ENCODE data around the gene OSBPL2.
A peak's percentile ranks its signal among the peaks of the same experiment; 100 is the strongest.

OSBPL2 gene

DNA sequence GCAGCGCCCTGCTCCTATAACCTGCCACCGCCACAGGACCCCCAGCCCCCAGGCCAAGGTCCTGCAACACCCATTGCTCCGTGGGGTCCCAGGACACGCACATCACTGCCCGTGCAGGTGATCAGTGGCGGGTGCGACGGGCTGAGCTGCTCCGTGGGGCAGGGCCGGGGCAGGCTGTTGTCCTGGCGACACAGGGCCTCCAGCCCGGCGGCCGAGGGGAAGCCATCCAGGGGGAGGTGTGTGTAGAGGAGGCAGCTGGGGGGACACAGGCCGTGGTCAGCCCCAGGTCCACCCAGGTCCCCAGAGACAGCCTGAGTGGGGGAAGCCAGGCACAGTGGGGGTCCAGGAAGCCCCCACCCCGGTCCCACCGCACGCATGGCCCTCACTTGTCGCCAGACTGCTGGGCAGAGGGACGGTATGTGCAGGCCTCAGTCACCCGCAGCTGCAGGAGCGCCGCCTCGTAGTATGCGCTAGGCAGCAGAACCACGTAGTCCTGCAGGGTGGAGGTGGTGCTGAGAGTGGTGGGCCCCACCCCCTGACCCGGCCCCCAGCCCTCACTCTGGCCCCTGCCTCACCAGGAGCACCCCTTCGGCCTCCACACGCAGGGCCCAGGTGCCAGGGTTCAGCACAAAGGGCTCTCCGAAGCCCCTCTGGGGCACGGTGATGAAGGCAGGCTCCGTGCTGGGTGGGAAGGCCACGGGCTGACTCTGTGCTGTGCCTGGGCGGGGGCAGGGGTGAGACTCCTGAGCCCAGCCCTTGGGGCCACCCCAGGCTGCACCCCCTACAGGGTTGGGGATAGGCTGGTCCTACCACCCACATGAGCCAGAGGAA lies 94.9 kb downstream of the OSBPL2 start (continued):
- TF ChIP-seq, protein P1, sequence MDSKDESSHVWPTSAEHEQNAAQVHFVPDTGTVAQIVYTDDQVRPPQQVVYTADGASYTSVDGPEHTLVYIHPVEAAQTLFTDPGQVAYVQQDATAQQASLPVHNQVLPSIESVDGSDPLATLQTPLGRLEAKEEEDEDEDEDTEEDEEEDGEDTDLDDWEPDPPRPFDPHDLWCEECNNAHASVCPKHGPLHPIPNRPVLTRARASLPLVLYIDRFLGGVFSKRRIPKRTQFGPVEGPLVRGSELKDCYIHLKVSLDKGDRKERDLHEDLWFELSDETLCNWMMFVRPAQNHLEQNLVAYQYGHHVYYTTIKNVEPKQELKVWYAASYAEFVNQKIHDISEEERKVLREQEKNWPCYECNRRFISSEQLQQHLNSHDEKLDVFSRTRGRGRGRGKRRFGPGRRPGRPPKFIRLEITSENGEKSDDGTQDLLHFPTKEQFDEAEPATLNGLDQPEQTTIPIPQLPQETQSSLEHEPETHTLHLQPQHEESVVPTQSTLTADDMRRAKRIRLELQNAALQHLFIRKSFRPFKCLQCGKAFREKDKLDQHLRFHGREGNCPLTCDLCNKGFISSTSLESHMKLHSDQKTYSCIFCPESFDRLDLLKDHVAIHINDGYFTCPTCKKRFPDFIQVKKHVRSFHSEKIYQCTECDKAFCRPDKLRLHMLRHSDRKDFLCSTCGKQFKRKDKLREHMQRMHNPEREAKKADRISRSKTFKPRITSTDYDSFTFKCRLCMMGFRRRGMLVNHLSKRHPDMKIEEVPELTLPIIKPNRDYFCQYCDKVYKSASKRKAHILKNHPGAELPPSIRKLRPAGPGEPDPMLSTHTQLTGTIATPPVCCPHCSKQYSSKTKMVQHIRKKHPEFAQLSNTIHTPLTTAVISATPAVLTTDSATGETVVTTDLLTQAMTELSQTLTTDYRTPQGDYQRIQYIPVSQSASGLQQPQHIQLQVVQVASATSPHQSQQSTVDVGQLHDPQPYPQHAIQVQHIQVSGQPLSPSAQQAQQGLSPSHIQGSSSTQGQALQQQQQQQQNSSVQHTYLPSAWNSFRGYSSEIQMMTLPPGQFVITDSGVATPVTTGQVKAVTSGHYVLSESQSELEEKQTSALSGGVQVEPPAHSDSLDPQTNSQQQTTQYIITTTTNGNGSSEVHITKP (tag by site-specific recombination; IDR thresholded peaks at IDR 0.05), result no peak
- TF ChIP-seq, protein P2, sequence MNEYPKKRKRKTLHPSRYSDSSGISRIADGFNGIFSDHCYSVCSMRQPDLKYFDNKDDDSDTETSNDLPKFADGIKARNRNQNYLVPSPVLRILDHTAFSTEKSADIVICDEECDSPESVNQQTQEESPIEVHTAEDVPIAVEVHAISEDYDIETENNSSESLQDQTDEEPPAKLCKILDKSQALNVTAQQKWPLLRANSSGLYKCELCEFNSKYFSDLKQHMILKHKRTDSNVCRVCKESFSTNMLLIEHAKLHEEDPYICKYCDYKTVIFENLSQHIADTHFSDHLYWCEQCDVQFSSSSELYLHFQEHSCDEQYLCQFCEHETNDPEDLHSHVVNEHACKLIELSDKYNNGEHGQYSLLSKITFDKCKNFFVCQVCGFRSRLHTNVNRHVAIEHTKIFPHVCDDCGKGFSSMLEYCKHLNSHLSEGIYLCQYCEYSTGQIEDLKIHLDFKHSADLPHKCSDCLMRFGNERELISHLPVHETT (tag by site-specific recombination; IDR thresholded peaks at IDR 0.05), result no peak
- TF ChIP-seq, protein P3, sequence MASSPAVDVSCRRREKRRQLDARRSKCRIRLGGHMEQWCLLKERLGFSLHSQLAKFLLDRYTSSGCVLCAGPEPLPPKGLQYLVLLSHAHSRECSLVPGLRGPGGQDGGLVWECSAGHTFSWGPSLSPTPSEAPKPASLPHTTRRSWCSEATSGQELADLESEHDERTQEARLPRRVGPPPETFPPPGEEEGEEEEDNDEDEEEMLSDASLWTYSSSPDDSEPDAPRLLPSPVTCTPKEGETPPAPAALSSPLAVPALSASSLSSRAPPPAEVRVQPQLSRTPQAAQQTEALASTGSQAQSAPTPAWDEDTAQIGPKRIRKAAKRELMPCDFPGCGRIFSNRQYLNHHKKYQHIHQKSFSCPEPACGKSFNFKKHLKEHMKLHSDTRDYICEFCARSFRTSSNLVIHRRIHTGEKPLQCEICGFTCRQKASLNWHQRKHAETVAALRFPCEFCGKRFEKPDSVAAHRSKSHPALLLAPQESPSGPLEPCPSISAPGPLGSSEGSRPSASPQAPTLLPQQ (tag by site-specific recombination; IDR thresholded peaks at IDR 0.05), result 0 out of 2 replicates have a peak, but pooled peaks have one; percentile 29
- TF ChIP-seq ZNF404 (tag by site-specific recombination; IDR thresholded peaks at IDR 0.05) (no peak), ZNF658 (tag by site-specific recombination; IDR thresholded peaks at IDR 0.05) (no peak)

DNA sequence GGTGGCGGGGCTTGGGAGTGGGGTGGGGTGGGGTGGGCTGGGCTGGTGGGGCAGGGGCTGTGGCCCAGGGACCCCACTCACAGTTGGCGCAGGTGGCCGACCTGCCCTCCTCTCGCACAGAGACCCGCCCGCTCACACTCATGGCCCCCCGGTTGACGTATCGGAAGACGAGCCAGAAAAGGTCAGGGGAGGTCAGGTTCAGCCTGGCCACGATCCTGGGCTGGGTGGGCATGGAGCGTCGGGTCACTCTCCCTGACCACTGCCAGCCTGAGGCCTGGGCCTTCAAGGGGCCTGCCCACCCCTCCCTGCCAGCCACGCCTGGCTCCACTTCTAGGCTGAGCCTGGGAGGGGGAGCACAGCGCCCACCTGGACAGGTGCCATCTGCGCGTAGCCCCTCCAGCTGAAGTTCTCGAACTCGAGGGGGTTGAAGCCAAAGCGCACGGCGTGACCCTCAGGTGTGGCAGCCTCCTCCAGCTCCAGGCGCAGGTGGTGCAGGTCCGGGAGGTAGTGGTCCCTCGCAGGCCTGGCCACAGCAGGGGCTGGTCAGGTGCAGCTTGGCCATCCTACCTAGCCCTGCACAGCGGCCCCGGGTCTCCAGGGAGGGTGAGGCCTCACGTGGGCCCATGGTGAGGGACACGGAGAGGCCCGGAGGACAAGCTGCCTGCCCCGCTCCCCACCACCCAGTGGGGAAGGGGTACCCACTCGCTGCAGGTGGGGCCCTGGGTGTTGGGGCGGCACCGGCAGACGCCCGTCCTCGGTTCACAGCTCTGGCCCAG lies 95.7 kb downstream of the OSBPL2 start:
- Histone ChIP-seq H3K4me3 (ENCODE audit: low read depth, low read length) (no peak overlapping the region), H3K27ac (ENCODE audit: extremely low read depth, low read depth, low read length) (no peak overlapping the region), H3K36me3 (ENCODE audit: control insufficient read depth in 2 of 2, insufficient read depth in 1 of 2, low read length in 2 of 2) (peaks cover 0 to 79% of the 10 kb centered on the region in 2 experiments; a peak in 2 of 3 replicates), H3K4me1 (ENCODE audit: control insufficient read depth, insufficient read depth, low read length) (no peaks in the 10 kb centered on the region), H3K9me3 (ENCODE audit: control insufficient read depth, insufficient read depth, low read depth, low read length) (no peaks in the 10 kb centered on the region)
- ChIA-PET CTCF (no interaction called here), POLR2A (no interaction called here)
- 0 out of 2 replicates have a peak, but pooled peaks have one; percentile 12 for TF ChIP-seq GLIS2 (tag by site-specific recombination; IDR thresholded peaks at IDR 0.05)
- TF ChIP-seq, protein P4, sequence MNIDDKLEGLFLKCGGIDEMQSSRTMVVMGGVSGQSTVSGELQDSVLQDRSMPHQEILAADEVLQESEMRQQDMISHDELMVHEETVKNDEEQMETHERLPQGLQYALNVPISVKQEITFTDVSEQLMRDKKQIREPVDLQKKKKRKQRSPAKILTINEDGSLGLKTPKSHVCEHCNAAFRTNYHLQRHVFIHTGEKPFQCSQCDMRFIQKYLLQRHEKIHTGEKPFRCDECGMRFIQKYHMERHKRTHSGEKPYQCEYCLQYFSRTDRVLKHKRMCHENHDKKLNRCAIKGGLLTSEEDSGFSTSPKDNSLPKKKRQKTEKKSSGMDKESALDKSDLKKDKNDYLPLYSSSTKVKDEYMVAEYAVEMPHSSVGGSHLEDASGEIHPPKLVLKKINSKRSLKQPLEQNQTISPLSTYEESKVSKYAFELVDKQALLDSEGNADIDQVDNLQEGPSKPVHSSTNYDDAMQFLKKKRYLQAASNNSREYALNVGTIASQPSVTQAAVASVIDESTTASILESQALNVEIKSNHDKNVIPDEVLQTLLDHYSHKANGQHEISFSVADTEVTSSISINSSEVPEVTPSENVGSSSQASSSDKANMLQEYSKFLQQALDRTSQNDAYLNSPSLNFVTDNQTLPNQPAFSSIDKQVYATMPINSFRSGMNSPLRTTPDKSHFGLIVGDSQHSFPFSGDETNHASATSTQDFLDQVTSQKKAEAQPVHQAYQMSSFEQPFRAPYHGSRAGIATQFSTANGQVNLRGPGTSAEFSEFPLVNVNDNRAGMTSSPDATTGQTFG (tag by site-specific recombination; IDR thresholded peaks at IDR 0.05; ENCODE audit: borderline replicate concordance), result no peak

DNA sequence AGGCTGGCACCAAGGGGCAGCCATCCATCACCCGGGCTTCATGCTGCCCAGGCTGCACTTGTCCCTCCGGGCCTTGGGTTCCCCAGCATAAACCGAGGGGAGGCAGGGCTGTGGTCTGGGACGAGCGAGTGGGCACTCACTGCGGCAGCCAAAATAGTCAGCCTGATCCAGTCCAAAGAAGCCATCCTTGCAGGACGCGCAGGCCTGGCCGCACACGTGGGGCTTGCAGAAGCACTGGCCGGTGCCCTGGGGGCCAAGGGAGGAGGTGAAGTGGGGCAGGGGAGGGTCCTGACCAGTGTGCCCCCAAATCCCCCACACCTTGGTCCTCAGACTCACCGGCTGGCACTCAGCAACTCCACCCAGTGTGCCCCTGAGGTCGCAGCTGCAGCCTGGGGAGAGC lies 96.6 kb downstream of the OSBPL2 start:
- Histone ChIP-seq H3K27ac (ENCODE audit: extremely low read depth, low read depth, low read length) (no peak overlapping the region), H3K4me1 (ENCODE audit: control insufficient read depth, insufficient read depth, low read length) (no peaks in the 10 kb centered on the region), H3K9me3 (ENCODE audit: control insufficient read depth, insufficient read depth, low read depth, low read length) (no peaks in the 10 kb centered on the region), H3K4me3 (ENCODE audit: low read depth, low read length) (no peak overlapping the region), H3K36me3 (ENCODE audit: control insufficient read depth in 2 of 2, insufficient read depth in 1 of 2, low read length in 2 of 2) (peaks cover 0 to 76% of the 10 kb centered on the region in 2 experiments; a peak in 2 of 3 replicates)
- ChIA-PET POLR2A (no interaction called here), CTCF (no interaction called here)
- TF ChIP-seq ZNF174 (tag by site-specific recombination; IDR thresholded peaks at IDR 0.05) (no peak), YY2 (tag by site-specific recombination; IDR thresholded peaks at IDR 0.05) (no peak), ZBTB7A (tag by site-specific recombination; IDR thresholded peaks at IDR 0.05; ENCODE audit: low read depth) (no peak), ZNF629 (tag by site-specific recombination; IDR thresholded peaks at IDR 0.05) (no peak), ZBTB20 (tag by site-specific recombination; IDR thresholded peaks at IDR 0.05) (no peak), OSR2 (tag by site-specific recombination; IDR thresholded peaks at IDR 0.05) (no peak)
- TF ChIP-seq, protein P5, sequence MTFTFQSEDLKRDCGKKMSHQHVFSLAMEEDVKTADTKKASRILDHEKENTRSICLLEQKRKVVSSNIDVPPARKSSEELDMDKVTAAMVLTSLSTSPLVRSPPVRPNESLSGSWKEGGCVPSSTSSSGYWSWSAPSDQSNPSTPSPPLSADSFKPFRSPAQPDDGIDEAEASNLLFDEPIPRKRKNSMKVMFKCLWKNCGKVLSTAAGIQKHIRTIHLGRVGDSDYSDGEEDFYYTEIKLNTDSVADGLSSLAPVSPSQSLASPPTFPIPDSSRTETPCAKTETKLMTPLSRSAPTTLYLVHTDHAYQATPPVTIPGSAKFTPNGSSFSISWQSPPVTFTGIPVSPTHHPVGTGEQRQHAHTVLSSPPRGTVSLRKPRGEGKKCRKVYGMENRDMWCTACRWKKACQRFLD (tag by site-specific recombination; IDR thresholded peaks at IDR 0.05), result no peak
- TF ChIP-seq, protein P6, sequence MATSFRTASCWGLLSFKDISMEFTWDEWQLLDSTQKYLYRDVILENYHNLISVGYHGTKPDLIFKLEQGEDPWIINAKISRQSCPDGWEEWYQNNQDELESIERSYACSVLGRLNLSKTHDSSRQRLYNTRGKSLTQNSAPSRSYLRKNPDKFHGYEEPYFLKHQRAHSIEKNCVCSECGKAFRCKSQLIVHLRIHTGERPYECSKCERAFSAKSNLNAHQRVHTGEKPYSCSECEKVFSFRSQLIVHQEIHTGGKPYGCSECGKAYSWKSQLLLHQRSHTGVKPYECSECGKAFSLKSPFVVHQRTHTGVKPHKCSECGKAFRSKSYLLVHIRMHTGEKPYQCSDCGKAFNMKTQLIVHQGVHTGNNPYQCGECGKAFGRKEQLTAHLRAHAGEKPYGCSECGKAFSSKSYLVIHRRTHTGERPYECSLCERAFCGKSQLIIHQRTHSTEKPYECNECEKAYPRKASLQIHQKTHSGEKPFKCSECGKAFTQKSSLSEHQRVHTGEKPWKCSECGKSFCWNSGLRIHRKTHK (tag by site-specific recombination; IDR thresholded peaks at IDR 0.05), result no peak

All from HEK293 (cell line).